Type B pancreatic cell (in vitro differentiated cells): ENCODE results near the gene RFTN1. TPM values are rescaled to one million over a fixed set of nuclear protein-coding genes. Genes with fewer than 3 reads are reported as not detected.

Source experiments
- DNase-seq: peaks from one replicate; pipeline ENCODE4 v3.0.0; 2021; ENCODE audit warnings: mixed read lengths; ENCODE audit not compliant: unreplicated experiment; ENCODE audit errors: extremely low spot score
- H3K27ac Mint-ChIP-seq: 2 replicates; pipeline ENCODE4 v1.8.0; 2021; ENCODE audit warnings: mild to moderate bottlenecking, mixed read lengths
- H3K27me3 Mint-ChIP-seq: 2 replicates; pipeline ENCODE4 v1.8.0; 2021; ENCODE audit warnings: mixed read lengths
- H3K36me3 Mint-ChIP-seq: 2 replicates; pipeline ENCODE4 v1.8.0; 2021; ENCODE audit warnings: mixed read lengths
- H3K4me1 Mint-ChIP-seq: one replicate; pipeline ENCODE4 v1.8.0; 2021; ENCODE audit warnings: mixed read lengths; ENCODE audit not compliant: unreplicated experiment
- H3K4me3 Mint-ChIP-seq: 2 replicates; pipeline ENCODE4 v1.8.0; 2021; ENCODE audit warnings: mild to moderate bottlenecking, mixed read lengths
- H3K9me3 Mint-ChIP-seq: 2 replicates; pipeline ENCODE4 v1.8.0; 2021; ENCODE audit warnings: mixed read lengths
- total RNA-seq: library from RNA; stranded (reverse); gene quantifications from 2 replicates; pipeline ENCODE4 v1.2.1, GENCODE V29; 2021; ENCODE audit warnings: low replicate concordance
- TF ChIP-seq, protein P1 (sequence below): fragments of 200-600 bp; sonication (generic); conservative IDR thresholded peaks from 2 replicates; pipeline ENCODE4 v1.5.0; 2021; ENCODE audit warnings: antibody characterized with exemption, mild to moderate bottlenecking

RFTN1 gene
- total RNA-seq, 1 donor from 2014 or later, result 18.3 TPM

DNA sequence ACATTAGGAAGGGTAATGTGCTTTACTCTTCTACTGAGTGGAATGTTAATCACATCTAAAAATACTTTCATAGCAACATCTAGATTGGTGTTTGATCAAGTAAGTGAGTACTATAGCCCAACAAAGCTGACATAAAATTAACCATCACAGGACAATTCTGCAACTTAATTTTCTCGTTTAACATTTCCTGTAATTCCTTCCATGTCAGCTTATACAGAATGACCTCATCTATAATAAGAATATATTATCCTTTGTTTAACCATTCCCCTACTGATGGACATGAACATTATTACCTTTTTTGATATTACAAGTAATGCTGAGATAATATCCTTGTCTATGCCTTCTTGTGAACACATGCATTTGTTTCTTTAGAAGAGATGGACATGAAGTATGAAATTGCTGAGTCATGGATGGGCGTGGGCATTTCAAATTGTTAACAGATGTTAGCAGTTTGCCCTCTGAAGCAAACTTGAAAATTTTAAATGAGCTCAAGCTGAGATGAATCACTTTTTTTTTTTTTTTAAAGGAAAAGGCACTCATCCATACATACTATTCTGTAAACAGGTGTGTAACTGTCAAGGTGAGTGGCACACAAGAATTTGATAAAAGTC is 163.4 kb downstream of the RFTN1 start:
- Mint-ChIP-seq H3K27ac (peak overlapping the region; percentile 67), H3K4me1 (peaks cover 23% of the 10 kb centered on the region), H3K9me3 (peaks cover 6% of the 10 kb centered on the region), H3K36me3 (peaks cover 28% of the 10 kb centered on the region), H3K4me3 (peak overlapping the region; percentile 24), H3K27me3 (no peaks in the 10 kb centered on the region)
- DNase-seq, result no peak
- TF ChIP-seq, protein P1, sequence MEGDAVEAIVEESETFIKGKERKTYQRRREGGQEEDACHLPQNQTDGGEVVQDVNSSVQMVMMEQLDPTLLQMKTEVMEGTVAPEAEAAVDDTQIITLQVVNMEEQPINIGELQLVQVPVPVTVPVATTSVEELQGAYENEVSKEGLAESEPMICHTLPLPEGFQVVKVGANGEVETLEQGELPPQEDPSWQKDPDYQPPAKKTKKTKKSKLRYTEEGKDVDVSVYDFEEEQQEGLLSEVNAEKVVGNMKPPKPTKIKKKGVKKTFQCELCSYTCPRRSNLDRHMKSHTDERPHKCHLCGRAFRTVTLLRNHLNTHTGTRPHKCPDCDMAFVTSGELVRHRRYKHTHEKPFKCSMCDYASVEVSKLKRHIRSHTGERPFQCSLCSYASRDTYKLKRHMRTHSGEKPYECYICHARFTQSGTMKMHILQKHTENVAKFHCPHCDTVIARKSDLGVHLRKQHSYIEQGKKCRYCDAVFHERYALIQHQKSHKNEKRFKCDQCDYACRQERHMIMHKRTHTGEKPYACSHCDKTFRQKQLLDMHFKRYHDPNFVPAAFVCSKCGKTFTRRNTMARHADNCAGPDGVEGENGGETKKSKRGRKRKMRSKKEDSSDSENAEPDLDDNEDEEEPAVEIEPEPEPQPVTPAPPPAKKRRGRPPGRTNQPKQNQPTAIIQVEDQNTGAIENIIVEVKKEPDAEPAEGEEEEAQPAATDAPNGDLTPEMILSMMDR, result no peak

GRCh38 chr3:16347548-16347947 is 166.0 kb downstream of the RFTN1 start:
- Mint-ChIP-seq H3K27ac (no peak overlapping the region), H3K4me3 (no peak overlapping the region), H3K36me3 (peaks cover 27% of the 10 kb centered on the region), H3K4me1 (peaks cover 18% of the 10 kb centered on the region), H3K27me3 (no peaks in the 10 kb centered on the region), H3K9me3 (peaks cover 13% of the 10 kb centered on the region)
- no peak for DNase-seq
- TF ChIP-seq, protein P1, result no peak

GRCh38 chr3:16346413-16347081 is 167.0 kb downstream of the RFTN1 start:
- Mint-ChIP-seq H3K27ac (no peak overlapping the region), H3K27me3 (no peaks in the 10 kb centered on the region), H3K9me3 (peaks cover 13% of the 10 kb centered on the region), H3K36me3 (peaks cover 27% of the 10 kb centered on the region), H3K4me3 (no peak overlapping the region), H3K4me1 (peaks cover 18% of the 10 kb centered on the region)
- no peak for DNase-seq
- TF ChIP-seq, protein P1, result no peak

GRCh38 chr3:16343101-16343500 is 170.4 kb downstream of the RFTN1 start:
- no peaks in the 10 kb centered on the region for H3K4me1 Mint-ChIP-seq
- no peak for DNase-seq
- no peak overlapping the region for H3K4me3 Mint-ChIP-seq
- no peak overlapping the region for H3K27ac Mint-ChIP-seq
- TF ChIP-seq, protein P1, result no peak
- H3K36me3 Mint-ChIP-seq, result peaks cover 26% of the 10 kb centered on the region
- H3K9me3 Mint-ChIP-seq, result peaks cover 7% of the 10 kb centered on the region
- no peaks in the 10 kb centered on the region for H3K27me3 Mint-ChIP-seq

DNA sequence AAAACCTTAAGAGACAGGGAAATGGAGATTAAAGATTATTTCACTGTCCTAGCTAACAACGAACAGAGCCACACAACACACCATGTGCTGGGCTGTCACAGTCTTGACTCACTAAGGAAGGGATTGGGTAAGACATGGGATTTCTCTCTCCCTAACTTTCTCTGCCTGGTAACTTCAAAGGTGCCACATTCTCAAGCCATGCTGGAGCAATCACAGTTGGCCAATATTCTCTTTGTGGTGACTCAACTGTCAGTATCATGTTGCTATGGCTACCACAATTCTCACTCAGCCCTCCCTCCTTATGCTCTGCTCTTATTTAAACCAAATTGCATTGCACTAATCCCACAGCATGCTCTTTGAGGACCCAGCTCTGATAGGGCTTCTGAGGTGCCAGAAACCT is 174.5 kb downstream of the RFTN1 start:
- H3K27me3 Mint-ChIP-seq, result no peaks in the 10 kb centered on the region
- TF ChIP-seq, protein P1, result no peak
- H3K9me3 Mint-ChIP-seq, result peaks cover 11% of the 10 kb centered on the region
- DNase-seq, result no peak
- no peaks in the 10 kb centered on the region for H3K4me1 Mint-ChIP-seq
- H3K4me3 Mint-ChIP-seq, result no peak overlapping the region
- H3K36me3 Mint-ChIP-seq, result peaks cover 18% of the 10 kb centered on the region
- no peak overlapping the region for H3K27ac Mint-ChIP-seq
